Measurements from ENCODE around the gene RAMP3.

- TF ChIP-seq POLR2A (IDR thresholded peaks at IDR 0.05; ENCODE audit: low read length) (no peak), GATA1 (IDR thresholded peaks at IDR 0.05; ENCODE audit: low read depth, low read length) (no peak)
These were observed 24.6 kb downstream of the RAMP3 start for GRCh38 chr7:45181991-45182855.

Measured in erythroblast (primary cell).